T47D (cell line): ENCODE measurements around the gene C10orf71.

Experiments used
- DNase-seq, 2 experiments: peaks; one replicate each; pipeline versions ENCODE4 v3.0.0 to v3.0.0-alpha.2; 2011 to 2012; ENCODE audit warnings: low read depth in 1 of 2, low spot score in 1 of 2
- JUND ChIP-seq: IDR thresholded peaks from 2 replicates; pipeline ENCODE4 v1.6.1; 2012; ENCODE audit warnings: low read depth
- in situ Hi-C: cut with HindIII; loops from 2 replicates; pipeline ENCODE4 v1.10.0; 2016; ENCODE audit warnings: low sequenced_read_pairs, low pct_unique_long_range_greater_than_20kb

C10orf71 gene

DNA sequence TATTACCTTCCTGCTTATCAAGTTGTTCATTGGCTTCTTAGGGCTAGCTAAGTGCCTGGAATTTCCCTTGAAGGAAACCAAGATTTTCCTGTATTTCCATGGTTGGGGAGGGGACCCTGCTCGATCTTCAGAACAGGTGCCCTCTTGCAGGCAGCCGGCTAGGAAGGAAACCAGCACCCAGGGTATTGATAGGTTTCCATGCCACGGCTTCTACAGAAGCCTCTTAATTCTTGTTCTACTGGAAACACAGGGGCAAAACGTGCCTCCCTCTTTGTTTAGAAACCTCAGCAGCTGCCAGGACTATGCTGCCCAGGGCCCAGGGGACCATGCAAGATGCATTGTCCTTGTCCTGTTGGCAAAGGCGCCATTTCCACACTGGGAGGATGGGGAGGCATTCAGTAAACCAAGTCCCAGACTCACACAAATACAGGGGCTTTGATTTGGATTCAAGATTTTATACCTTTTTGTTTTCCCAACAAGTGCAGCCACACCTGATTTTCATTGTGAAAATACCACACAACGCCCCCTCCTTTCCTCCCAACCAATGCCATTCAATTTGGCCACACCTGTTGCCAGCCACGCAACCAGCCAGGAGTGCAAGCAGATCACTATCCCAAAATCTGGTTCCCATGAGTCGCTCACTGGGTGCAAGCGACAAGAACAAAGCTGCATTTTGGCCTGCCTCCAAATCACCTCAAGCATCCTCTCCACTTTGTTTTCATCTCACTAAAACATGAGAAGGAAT, 29.6 kb downstream of the C10orf71 start:
- in situ Hi-C loops: no loop called here
- DNase-seq: no peak

DNA sequence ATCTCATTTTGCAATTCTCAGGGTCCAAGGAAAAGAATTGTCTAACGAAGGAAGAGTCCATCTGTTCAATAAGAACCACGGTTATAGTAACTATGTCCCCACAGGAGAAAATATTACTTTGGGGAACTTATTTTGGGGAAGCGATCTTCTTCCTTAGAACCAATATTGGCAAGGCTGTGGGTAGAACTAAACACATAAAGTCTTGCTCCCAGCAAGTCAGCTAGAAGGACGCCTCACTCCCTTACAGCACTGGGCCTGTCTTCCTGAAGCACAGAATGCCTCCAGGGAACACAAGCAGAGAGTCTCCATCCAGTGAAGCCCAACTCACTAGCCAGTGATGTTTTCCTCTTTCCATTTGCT, 30.2 kb downstream of the C10orf71 start:
- in situ Hi-C loops: no loop called here
- no peak for TF ChIP-seq JUND

More for the DNA sequence above, 29.6 kb downstream of the C10orf71 start:
- TF ChIP-seq JUND: no peak

DNA sequence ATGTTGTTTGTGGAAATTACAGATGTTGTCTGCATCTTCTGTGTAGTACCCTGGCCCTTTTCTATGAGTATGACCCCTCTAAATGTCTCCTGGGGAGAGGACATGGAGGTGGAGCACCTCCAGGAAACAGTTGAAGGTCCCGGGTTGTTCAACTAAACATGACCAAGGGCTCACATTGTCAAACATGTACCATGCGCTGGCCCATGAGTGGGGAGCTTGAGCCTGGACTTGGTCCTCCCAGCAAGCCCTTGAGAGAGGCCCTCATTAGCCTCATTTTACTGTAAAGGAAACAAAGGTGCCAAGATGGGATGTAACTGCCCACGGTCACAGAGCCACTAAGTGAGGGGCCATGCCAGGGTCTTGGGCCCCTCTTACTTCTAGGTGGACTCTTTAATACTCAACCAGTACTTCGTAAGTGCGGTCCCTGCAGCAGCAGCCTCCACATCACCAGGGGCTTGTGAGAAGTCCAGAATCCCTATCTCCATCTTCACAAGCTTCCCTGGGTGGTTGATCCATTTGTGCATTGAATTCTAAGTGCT, 31.2 kb downstream of the C10orf71 start:
- in situ Hi-C loops: no loop called here
- no peak for DNase-seq
- no peak for TF ChIP-seq JUND

More for the DNA sequence above, 30.2 kb downstream of the C10orf71 start:
- DNase-seq: no peak

DNA sequence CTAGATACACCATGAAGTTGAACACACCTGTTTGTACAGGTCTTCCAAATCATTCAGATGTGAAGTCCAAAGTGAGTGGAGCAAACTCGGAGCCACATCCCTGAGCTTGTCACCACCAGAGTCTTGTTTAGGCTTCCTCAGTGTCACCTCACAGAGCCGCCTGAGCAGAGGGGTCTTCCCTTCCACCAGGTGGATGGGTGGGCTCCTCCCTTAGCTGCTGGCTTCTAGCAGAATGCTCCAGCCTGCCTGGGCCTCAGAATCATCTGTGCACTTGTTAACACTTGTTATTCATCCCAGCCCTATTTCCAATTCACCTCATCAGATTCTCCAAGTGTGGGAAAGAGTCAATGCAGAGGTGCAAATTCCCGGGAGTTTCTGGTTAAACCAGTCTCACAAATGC, 32.5 kb downstream of the C10orf71 start:
- in situ Hi-C loops: no loop called here
- no peak for DNase-seq
- TF ChIP-seq JUND: no peak

DNA sequence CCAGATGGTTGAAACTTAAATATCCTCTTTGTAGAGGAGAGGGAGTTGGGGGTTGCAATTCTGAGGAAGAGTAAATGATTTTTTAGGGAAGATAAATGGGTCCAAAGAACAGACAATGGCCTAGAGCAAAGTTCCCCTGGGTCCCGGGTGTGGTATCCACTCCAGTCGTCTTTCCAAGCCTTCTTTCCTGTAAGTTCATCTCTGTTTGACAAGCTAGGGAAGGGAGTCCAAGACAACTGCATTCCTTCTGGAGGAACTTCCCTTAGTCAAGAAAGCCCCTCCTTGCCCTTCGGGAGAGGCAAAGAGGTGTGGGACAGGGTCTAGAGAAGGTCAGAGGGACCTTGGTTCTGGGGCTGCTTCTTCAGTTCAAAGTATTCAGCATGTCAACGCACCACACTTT, 33.4 kb downstream of the C10orf71 start:
- no peak for DNase-seq
- in situ Hi-C loops: no loop called here
- TF ChIP-seq JUND: no peak

DNA sequence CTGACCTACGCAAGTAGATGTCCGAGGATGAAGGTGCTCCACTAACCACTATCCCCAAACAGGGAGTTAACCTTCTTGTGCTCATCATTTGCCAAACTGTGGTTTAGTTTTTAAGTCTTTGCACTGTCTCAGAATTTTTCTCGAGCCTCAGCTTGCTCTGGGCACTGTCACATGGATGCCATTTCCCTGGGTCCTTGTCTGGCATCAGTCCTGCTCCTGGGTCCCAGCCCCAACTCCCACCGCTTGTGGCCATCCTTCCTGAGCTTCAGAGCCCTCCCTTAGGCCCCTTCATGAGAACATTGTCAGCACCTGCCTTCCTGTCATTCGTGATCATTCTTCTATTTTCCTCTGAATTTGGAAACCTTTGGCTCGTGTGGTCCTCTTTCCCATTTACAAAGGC, 33.8 kb downstream of the C10orf71 start:
- in situ Hi-C loops: no loop called here

DNA sequence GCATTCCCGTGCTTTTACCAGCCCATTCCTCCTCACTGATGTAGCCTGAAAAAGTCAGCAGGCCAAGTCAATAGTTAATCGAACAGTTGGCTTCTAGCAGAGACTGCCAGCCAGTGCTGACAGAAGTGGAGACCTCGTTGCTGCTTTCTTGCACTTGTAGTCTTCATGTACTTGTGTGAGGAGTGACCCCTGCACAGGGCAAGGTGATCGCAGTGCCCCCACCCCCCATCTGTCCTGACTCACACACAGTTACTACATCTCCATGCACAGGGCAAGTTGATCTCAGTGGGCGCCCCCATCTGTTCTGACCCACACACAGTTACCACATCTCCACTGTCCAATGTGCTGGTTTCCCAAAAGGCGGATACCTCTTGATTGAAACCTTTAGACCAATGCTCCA, 34.2 kb downstream of the C10orf71 start:
- no peak for DNase-seq
- TF ChIP-seq JUND: no peak
- in situ Hi-C loops: no loop called here

More for the DNA sequence above, 33.8 kb downstream of the C10orf71 start:
- no peak for DNase-seq
- TF ChIP-seq JUND: no peak

DNA sequence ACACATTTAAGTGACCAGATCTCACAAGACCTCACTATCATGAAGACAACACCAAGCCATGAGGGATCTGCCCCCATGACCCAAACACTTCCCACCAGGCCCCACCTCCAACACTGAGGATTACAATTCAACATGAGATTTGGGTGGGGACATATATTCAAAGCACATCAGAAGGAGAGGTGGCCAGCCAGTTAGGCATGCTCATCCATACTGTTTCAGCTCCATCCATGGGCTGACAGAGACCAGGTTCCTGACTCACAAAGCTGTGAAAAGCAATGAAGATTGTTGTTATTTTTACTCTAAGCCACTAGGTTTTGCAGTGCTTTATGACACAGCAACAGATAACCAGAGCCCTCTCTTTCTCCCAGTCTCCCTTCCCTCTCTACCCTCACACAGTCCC, 36.0 kb downstream of the C10orf71 start:
- DNase-seq: no peak
- in situ Hi-C loops: no loop called here
- no peak for TF ChIP-seq JUND

DNA sequence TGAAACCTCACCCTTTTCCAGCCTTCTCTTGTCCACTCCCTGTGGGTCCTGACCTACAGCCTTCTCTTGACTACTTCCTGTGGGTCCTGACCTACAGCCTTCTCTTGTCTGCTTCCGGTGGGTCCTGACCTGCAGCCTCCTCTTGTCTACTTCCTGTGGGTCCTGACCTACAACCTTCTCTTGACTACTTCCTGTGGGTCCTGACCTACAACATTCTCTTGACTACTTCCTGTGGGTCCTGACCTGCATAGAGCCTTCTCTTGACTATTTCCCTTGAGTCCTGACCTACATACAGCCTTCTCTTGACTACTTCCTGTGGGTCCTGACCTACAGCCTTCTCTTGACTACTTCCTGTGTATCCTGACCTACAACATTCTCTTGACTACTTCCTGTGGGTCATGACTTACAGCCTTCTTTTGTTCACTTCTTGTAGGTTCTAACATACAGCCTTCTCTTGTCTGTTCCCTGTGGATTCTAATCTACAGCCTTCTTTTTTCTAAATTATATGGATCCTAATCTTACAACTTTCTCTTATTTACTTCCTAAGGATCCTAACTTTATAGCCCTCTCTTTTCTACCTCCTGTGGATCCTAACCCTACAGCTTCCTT, 36.5 kb downstream of the C10orf71 start:
- DNase-seq: no peak
- no peak for TF ChIP-seq JUND
- in situ Hi-C loops: no loop called here

DNA sequence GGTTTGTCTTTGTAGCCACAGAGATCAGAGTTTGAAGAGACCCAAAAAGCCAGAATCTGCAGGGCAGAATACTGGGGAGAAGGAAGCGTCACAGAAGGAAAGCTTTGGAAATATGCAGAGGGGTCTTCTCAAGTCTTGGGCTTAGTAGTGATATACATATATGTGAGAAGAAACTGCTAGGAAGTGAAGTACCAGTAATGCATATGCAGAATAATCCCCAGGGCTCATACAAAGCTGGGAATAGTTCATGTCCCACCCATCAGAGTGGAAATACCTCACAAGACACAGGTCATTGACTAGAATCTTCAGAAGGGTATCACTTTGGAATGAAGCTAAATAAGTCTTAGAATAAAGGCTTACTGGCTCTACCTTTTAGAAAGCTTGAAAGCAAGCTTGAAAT, 39.6 kb downstream of the C10orf71 start:
- TF ChIP-seq JUND: no peak
- in situ Hi-C loops: no loop called here
- DNase-seq: no peak

DNA sequence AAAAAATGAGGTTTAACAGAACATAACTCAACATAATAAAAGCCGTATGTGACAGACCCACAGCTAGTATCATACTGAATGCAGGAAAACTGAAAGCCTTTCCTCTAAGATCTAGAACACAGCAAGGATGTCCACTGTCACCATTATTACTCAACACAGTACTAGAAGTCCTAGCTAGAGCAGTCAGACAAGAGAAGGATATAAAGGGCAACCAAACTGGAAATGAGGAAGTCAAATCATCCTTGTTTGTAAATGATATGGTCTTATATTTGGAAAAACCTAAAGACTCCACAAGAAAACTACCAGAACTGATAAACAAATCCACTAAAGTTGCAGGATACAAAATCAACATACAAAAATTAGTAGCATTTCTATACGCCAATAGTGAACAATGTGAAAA, 45.9 kb downstream of the C10orf71 start:
- no peak for DNase-seq

DNA sequence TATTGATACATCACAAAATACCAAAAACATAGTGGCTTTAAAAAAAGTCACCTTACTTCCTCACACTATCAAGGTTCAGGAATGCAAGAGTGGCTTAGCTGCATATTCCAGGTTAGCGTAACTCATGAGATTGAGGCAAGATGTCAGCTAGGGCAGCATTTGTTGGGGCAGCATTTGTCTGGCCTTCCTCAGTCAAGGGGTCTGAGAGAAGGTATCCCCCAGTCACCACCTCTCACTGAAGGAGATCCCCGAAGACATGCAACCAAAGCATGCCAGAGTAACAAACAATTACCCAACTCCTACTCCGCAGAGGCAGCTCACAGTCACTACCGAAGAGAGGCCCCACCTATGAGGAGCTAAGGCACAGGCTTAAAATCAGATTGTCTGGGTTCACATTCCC, 48.4 kb downstream of the C10orf71 start:
- TF ChIP-seq JUND: no peak
- DNase-seq: no peak
- in situ Hi-C loops: no loop called here

More for the DNA sequence above, 45.9 kb downstream of the C10orf71 start:
- no peak for TF ChIP-seq JUND
- in situ Hi-C loops: no loop called here

DNA sequence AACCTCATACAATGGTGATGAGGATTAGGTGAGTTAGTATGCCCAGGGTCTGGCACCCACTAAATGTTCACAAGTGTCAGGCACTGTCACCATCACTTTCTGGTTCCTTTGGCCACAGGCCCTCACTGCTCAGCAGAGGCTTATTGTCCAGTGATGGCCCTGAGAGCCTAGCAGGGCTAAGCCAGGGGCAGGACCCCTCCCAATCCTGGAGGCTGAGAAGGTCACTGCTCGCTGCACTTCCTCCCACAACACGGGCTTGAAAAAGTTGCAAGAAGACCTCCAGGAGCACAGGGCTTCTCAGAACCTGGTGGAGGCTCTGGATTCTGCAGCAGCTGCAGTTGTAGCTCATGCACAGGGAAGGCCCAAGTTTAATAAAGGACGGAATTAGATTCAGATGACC, 48.9 kb downstream of the C10orf71 start:
- TF ChIP-seq JUND: no peak
- no peak for DNase-seq
- in situ Hi-C loops: no loop called here
